HG02798 (cell line): ENCODE data around the gene ADAMTS18.
A peak's percentile ranks its signal among the peaks of the same experiment; 100 is the strongest.

Source experiments
- ATAC-seq: cut with Tn5 transposase; IDR thresholded peaks from one replicate; pipeline ENCODE4 v1.9.1; 2021; ENCODE audit warnings: mild to moderate bottlenecking; ENCODE audit not compliant: unreplicated experiment, poor library complexity

Gene ADAMTS18

DNA sequence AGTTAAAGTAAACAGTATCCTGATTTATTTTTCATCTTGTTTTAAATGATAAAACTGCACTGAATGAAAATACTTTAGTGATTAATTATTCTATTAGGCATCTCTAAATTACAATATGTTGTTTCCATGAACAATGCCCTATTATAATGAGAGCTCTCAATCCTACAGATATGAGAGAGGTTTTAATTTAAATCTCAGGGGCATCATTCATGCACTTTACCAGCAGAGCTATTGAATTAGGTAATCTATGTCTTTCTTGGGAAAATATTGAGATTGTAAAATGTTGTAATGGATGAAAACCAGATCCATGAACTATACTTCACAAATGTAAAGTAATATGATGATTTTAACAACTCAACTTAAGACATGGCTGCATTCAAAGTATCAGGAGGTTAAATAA lies 103.8 kb downstream of the ADAMTS18 start:
- no peak for ATAC-seq

DNA sequence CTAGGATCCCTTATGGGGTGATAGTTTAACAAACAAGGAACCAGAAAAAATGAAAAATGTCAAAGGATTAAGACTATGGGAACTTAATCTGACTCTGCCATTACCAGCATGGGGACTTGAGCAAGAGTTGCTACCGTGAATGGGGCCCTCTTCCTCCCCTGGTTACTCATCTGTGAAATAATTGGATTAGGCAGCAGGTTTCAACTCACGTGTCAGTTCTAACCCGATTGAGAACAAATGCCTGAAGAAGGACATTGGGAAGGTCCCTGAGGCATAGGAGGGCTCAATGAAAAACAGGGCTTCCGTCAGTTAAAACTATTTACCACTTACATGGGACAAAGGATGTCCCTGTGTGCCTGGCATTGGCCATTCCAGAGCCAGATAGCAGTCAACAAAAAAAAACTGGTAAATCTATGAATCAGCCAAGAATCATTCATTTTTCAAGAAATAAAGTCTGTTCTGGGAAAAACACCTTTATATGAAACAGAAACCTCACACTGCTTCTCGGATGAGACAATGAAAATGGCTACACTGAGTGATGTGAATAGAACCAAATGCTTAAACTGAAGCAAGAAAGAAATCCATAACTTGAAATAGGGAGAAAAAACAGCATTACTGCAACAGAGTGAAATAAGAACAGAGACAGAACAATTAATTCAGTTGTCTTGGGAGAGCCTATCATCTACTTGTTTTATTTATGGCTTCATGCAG lies 104.3 kb downstream of the ADAMTS18 start:
- no peak for ATAC-seq

DNA sequence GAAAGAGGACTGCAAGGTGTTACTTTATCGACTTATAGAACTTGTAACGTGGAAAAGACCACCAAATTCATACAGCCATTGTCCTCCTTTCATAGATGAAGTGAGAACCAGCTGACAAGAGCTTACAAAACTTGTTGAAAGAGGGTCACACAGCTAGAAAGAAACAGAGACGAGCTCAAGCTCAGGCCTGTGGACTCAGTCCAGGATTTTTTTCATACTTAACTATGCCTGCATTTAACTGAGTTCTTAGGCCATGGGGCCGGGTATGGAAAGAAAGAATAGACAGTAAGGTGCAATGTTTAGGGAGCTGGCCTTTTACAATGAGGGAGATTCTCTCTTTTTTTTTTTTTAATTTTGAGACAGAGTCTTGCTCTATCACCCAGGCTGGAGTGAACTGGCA lies 106.1 kb downstream of the ADAMTS18 start:
- no peak for ATAC-seq

- no peak for ATAC-seq
Observed at GRCh38 chr16:77328274-77328673, 106.6 kb downstream of the ADAMTS18 start.

- ATAC-seq, result peak; percentile 57
Observed at GRCh38 chr16:77327717-77328116, 107.1 kb downstream of the ADAMTS18 start.

DNA sequence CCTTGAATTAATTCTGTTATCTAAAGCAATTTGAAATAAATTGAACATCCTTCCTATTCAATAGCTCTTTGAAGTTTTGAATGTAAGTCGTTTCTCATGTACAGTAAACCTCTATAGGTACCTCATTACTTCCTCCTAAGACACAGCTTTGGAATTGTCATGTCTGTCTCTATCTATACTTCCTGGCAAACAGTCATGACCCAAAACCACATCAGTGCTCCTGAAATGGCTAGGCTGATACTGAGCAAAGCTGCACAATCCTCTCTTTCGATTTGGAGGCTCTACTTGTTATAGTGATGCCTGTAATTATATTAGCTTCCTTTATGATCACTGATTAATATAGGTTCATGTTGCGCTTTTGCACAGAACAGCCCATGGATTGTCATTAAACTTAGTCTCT lies 110.1 kb downstream of the ADAMTS18 start:
- no peak for ATAC-seq

- ATAC-seq, result no peak
Observed at GRCh38 chr16:77323695-77324094, 111.1 kb downstream of the ADAMTS18 start.

DNA sequence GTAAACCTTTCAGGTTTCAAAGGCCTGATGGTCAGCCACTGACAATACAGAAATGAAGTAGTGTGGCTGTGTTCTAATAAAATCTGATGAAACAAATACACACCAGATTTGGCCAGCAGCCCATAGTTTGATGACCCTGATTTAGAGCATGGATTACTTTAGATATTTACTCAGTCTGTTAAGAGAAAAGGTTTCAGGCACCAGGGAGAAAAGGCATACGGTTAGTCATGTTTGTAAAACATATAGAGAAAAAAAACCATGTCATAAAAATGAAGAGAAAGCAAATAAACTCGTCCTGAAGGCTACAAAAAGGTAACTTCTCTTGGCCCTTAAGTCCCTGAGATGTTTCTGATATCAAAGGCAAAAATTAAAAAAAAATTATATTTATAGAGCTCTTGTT lies 112.1 kb downstream of the ADAMTS18 start:
- ATAC-seq, result no peak

GRCh38 chr16:77317059-77317458 lies 117.8 kb downstream of the ADAMTS18 start:
- no peak for ATAC-seq

GRCh38 chr16:77310877-77311276 lies 124.0 kb downstream of the ADAMTS18 start:
- no peak for ATAC-seq

GRCh38 chr16:77308163-77308561 lies 126.7 kb downstream of the ADAMTS18 start:
- ATAC-seq, result no peak

- no peak for ATAC-seq
Observed at GRCh38 chr16:77307426-77308162, 127.2 kb downstream of the ADAMTS18 start.

GRCh38 chr16:77306075-77306474 lies 128.8 kb downstream of the ADAMTS18 start:
- no peak for ATAC-seq

- no peak for ATAC-seq
Observed at GRCh38 chr16:77304877-77305276, 130.0 kb downstream of the ADAMTS18 start.

- no peak for ATAC-seq
Observed at GRCh38 chr16:77304134-77304533, 130.7 kb downstream of the ADAMTS18 start.

DNA sequence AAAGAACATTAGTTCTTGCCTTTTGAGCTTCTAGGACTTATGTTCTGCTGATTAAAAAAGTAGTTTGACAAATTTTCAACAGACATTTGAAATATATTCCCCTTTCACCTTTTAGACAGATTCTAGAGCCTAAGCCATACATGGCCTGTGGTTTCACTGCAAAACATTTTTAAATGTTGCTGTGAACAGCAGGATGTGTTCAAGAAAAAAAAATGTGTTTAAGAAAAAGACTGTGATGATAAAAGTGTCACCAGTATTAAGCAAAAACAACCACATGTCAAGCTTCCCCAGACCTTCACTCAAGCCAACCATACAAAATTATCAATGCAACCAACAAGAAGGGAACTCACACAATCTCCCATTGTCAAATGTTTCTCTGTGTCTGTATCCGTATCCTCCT lies 132.2 kb downstream of the ADAMTS18 start:
- no peak for ATAC-seq

DNA sequence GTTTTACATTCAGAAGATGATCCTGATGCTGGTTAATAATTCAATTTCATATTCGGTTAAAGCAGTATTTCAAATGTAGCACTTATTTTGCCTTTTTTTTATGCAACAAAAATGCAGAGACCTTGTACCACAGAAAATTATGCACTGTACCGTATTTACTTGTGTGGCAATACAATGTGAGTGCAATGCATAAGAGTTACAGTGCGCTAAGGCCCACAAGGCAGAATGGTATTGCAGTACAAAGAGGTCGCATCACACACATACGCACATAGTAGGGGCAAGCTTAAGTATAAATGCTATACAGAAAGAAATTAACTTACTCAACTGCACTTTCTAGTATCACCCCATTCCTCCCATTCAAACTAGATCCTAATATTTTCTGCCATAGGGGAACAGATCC lies 132.6 kb downstream of the ADAMTS18 start:
- ATAC-seq, result no peak

DNA sequence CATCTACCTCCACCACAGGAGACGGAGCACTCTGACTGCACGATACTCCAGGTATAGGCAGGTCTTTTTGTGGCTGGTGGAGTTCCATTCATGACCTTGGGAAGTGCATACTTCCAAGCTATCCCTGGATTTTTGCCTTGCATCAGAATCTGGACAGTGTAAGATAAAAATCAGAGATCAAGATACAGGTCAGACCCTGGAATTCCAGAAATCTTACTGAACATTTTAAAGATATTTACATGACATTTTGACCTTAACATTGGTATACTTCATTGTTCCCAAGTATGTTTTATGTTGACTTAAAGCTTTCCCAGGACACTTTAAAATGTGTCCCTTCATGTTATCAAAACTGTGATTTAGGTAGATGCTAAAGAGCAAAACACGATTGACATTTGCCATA lies 134.6 kb downstream of the ADAMTS18 start:
- no peak for ATAC-seq

GRCh38 chr16:77299395-77299794 lies 135.4 kb downstream of the ADAMTS18 start:
- ATAC-seq, result no peak

- no peak for ATAC-seq
Observed at GRCh38 chr16:77298418-77299360, 136.1 kb downstream of the ADAMTS18 start.

GRCh38 chr16:77297996-77298395 lies 136.8 kb downstream of the ADAMTS18 start:
- no peak for ATAC-seq
